HL-60 (cell line): ENCODE measurements around the gene XPR1.

ENCODE experiments used
- GABPA ChIP-seq: IDR thresholded peaks from 2 replicates; pipeline ENCODE4 v1.6.1; 2012; ENCODE audit warnings: low read depth
- POLR2AphosphoS5 ChIP-seq: IDR thresholded peaks from 2 replicates; pipeline ENCODE4 v1.6.1; 2012; ENCODE audit warnings: low read depth
- SPI1 ChIP-seq: IDR thresholded peaks from 2 replicates; pipeline ENCODE4 v1.6.1; 2012; ENCODE audit warnings: low read depth, mild to moderate bottlenecking, borderline replicate concordance
- TF ChIP-seq, protein P1 (sequence below): IDR thresholded peaks from one replicate; pipeline ENCODE4 v1.5.1; 2011; ENCODE audit warnings: low read length, control low read depth, inconsistent platforms; ENCODE audit not compliant: insufficient read depth
- TF ChIP-seq, protein P2 (sequence below): IDR thresholded peaks from 2 replicates; pipeline ENCODE4 v1.6.1; 2012; ENCODE audit warnings: low read depth; ENCODE audit not compliant: insufficient replicate concordance

GRCh38 chr1:180612632-180613031 lies 19.2 kb upstream of the XPR1 start:
- TF ChIP-seq, protein P1, sequence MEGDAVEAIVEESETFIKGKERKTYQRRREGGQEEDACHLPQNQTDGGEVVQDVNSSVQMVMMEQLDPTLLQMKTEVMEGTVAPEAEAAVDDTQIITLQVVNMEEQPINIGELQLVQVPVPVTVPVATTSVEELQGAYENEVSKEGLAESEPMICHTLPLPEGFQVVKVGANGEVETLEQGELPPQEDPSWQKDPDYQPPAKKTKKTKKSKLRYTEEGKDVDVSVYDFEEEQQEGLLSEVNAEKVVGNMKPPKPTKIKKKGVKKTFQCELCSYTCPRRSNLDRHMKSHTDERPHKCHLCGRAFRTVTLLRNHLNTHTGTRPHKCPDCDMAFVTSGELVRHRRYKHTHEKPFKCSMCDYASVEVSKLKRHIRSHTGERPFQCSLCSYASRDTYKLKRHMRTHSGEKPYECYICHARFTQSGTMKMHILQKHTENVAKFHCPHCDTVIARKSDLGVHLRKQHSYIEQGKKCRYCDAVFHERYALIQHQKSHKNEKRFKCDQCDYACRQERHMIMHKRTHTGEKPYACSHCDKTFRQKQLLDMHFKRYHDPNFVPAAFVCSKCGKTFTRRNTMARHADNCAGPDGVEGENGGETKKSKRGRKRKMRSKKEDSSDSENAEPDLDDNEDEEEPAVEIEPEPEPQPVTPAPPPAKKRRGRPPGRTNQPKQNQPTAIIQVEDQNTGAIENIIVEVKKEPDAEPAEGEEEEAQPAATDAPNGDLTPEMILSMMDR, result no peak
- no peak for TF ChIP-seq GABPA
- TF ChIP-seq POLR2AphosphoS5, result no peak
- TF ChIP-seq, protein P2, sequence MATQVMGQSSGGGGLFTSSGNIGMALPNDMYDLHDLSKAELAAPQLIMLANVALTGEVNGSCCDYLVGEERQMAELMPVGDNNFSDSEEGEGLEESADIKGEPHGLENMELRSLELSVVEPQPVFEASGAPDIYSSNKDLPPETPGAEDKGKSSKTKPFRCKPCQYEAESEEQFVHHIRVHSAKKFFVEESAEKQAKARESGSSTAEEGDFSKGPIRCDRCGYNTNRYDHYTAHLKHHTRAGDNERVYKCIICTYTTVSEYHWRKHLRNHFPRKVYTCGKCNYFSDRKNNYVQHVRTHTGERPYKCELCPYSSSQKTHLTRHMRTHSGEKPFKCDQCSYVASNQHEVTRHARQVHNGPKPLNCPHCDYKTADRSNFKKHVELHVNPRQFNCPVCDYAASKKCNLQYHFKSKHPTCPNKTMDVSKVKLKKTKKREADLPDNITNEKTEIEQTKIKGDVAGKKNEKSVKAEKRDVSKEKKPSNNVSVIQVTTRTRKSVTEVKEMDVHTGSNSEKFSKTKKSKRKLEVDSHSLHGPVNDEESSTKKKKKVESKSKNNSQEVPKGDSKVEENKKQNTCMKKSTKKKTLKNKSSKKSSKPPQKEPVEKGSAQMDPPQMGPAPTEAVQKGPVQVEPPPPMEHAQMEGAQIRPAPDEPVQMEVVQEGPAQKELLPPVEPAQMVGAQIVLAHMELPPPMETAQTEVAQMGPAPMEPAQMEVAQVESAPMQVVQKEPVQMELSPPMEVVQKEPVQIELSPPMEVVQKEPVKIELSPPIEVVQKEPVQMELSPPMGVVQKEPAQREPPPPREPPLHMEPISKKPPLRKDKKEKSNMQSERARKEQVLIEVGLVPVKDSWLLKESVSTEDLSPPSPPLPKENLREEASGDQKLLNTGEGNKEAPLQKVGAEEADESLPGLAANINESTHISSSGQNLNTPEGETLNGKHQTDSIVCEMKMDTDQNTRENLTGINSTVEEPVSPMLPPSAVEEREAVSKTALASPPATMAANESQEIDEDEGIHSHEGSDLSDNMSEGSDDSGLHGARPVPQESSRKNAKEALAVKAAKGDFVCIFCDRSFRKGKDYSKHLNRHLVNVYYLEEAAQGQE, result no peak
- no peak for TF ChIP-seq SPI1
